ENCODE data around the gene ASF1A.

DNA sequence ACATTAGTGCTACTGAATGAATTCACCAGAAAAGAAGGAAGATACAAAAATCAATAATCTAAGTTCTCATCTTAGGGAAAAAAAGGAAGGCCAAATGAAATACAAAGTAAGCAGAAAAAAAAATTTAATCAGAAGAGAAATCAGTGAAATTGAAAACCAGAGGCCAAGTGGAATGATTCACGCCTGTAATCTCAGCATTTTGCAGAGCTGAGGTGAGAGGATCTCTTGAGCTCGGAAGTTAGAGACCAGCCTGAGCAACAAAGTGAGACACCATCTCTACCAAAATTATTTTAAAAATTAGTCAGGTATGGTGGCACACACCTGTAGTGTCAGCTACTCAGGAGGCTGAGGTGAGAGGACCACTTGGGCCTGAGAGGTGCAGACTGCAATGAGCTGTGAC, 21.2 kb upstream of the ASF1A start:
- TF ChIP-seq POLR2AphosphoS5 (IDR thresholded peaks at IDR 0.05) (no peak), POLR2A (IDR thresholded peaks at IDR 0.05) (no peak), EP300 (IDR thresholded peaks at IDR 0.05; ENCODE audit: low read depth) (no peak)
- TF ChIP-seq, protein P1, sequence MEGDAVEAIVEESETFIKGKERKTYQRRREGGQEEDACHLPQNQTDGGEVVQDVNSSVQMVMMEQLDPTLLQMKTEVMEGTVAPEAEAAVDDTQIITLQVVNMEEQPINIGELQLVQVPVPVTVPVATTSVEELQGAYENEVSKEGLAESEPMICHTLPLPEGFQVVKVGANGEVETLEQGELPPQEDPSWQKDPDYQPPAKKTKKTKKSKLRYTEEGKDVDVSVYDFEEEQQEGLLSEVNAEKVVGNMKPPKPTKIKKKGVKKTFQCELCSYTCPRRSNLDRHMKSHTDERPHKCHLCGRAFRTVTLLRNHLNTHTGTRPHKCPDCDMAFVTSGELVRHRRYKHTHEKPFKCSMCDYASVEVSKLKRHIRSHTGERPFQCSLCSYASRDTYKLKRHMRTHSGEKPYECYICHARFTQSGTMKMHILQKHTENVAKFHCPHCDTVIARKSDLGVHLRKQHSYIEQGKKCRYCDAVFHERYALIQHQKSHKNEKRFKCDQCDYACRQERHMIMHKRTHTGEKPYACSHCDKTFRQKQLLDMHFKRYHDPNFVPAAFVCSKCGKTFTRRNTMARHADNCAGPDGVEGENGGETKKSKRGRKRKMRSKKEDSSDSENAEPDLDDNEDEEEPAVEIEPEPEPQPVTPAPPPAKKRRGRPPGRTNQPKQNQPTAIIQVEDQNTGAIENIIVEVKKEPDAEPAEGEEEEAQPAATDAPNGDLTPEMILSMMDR (IDR thresholded peaks at IDR 0.05) = no peak

Data from transverse colon (tissue), 4 donors.